Pericardium fibroblast (primary cell): ENCODE results near the gene PTHLH. TPM values are rescaled to one million over a fixed set of nuclear protein-coding genes. Genes with fewer than 3 reads are reported as not detected.

ENCODE experiments used
- total RNA-seq: library from RNA; depleted of rRNA; stranded (reverse); fragments of >200 nt; gene quantifications from 2 replicates; pipeline ENCODE4 v1.2.3, GENCODE V29; 2015

The PTHLH gene
- 0.35 and 0.60 TPM in 2 replicates for total RNA-seq

GRCh38 chr12:27972721-27973120, at the start of gene PTHLH:
PTHLH (minus strand) TSS chr12:27972733; CDS start chr12:27969494, 3,239 bp downstream.

Other genes with a start within 250 kb of the PTHLH start
- gene KLHL42, start 192.5 kb downstream of the PTHLH start, total RNA-seq = 14.1 and 16.8 TPM in 2 replicates
- not detected in 2 replicates for gene MANSC4, start 192.5 kb downstream of the PTHLH start, total RNA-seq
- 5.3 and 14.9 TPM in 2 replicates for gene CCDC91, start 217.7 kb upstream of the PTHLH start, total RNA-seq